GM12878 (cell line): ENCODE measurements around the gene MAD2L1BP. TPM values are rescaled to one million over a fixed set of nuclear protein-coding genes. Genes with fewer than 3 reads are reported as not detected.
"Not testable (repeated sequence)": the region's sequence is repeated elsewhere in the genome, so short reads cannot be mapped to it uniquely, and the experiment has no call there.

Experiments
- ATAC-seq: fragments of 200-7000 bp; cut with Tn5 transposase; 3 replicates; pipeline ENCODE4 v1.9.1; 2020; ENCODE audit warnings: mild to moderate bottlenecking, moderate library complexity
- BruUV-seq: library from RNA; stranded (reverse); fragments of 400-500 nt; replicated peaks from 2 replicates; lab custom pipeline; 2021; lab: Mats Ljungman, UMichigan
- CTCF ChIA-PET: fragments of 300-600 bp; sonication (Branson Sonifier 250); formaldehyde crosslinking; extraction: SDS; loops from one replicate; lab custom pipeline; 2021; ENCODE audit warnings: inconsistent platforms; lab: Yijun Ruan, JAX
- POLR2A ChIA-PET: fragments of 350-600 bp; formaldehyde crosslinking; extraction: SDS; loops from one replicate; lab custom pipeline; 2021; ENCODE audit warnings: inconsistent platforms; lab: Charles Lee
- RAD21 ChIA-PET: fragments of 300-600 bp; sonication (Branson Sonifier 250); formaldehyde crosslinking; loops from one replicate; lab custom pipeline; 2023; ENCODE audit warnings: antibody characterized with exemption; ENCODE audit not compliant: unreplicated experiment; lab: Charles Lee
- SMC1A ChIA-PET: fragments of 300-600 bp; sonication (Branson Sonifier 250); formaldehyde crosslinking; loops from one replicate; lab custom pipeline; 2023; ENCODE audit not compliant: unreplicated experiment, uncharacterized antibody; lab: Charles Lee
- DNase-seq: peaks from one replicate; pipeline ENCODE4 v3.0.0-alpha.2; 2011; ENCODE audit warnings: low read depth, low spot score
- FAIRE-seq: peaks from 3 replicates; lab custom pipeline; 2011; peaks lifted over from hg19 to GRCh38; lab: Jason Lieb, UNC
- H2AFZ ChIP-seq: 2 replicates; pipeline ENCODE4 v1.6.0; 2011; ENCODE audit warnings: low read depth, low read length, control low read depth; ENCODE audit not compliant: control insufficient read depth
- H3K27ac ChIP-seq: 2 replicates; pipeline ENCODE4 v1.5.1; 2011; ENCODE audit warnings: control low read depth; ENCODE audit not compliant: control insufficient read depth, insufficient read depth
- H3K27me3 ChIP-seq, 2 experiments: replicated peaks in 1 of 2; 2 replicates each; pipeline versions ENCODE4 v1.6.0 to v1.6.1; 2011; ENCODE audit warnings: low read length in 1 of 2; ENCODE audit not compliant: control insufficient read depth in 2 of 2, insufficient read depth in 2 of 2
- H3K36me3 ChIP-seq, 2 experiments: 2 replicates each; pipeline ENCODE4 v1.5.1; 2011; ENCODE audit warnings: low read length in 1 of 2; ENCODE audit not compliant: control insufficient read depth in 2 of 2, insufficient read depth in 2 of 2
- H3K4me1 ChIP-seq: 2 replicates; pipeline ENCODE4 v1.6.1; 2011; ENCODE audit warnings: mild to moderate bottlenecking, low read length, moderate library complexity, mixed read lengths; ENCODE audit not compliant: control insufficient read depth, insufficient read depth
- H3K4me2 ChIP-seq: 2 replicates; pipeline ENCODE4 v1.6.0; 2011; ENCODE audit warnings: control low read depth; ENCODE audit not compliant: control insufficient read depth, insufficient read depth
- H3K4me3 ChIP-seq: fragments of 200-600 bp; sonication (generic); 2 replicates; pipeline ENCODE4 v1.5.1; 2016
- H3K79me2 ChIP-seq: 2 replicates; pipeline ENCODE4 v1.6.0; 2011; ENCODE audit warnings: low read length; ENCODE audit not compliant: control insufficient read depth, insufficient read depth
- H3K9ac ChIP-seq: 2 replicates; pipeline ENCODE4 v1.8.0; 2011; ENCODE audit warnings: low read length, control low read depth, mixed read lengths; ENCODE audit not compliant: control insufficient read depth, insufficient read depth
- H3K9me3 ChIP-seq: replicated peaks from 3 replicates; pipeline ENCODE4 v1.5.1; 2011; ENCODE audit warnings: mild to moderate bottlenecking, low read length; ENCODE audit not compliant: control insufficient read depth, insufficient read depth
- H4K20me1 ChIP-seq: 2 replicates; pipeline ENCODE4 v1.6.0; 2011; ENCODE audit not compliant: control insufficient read depth, insufficient read depth
- BMI1 ChIP-seq: fragments of 450-650 bp; IDR thresholded peaks from 2 replicates; pipeline ENCODE4 v1.6.1; 2016; ENCODE audit warnings: mild to moderate bottlenecking, moderate library complexity, borderline replicate concordance
- CREM ChIP-seq: IDR thresholded peaks from 2 replicates; pipeline ENCODE4 v1.6.1; 2014; ENCODE audit warnings: antibody characterized with exemption, low read depth
- ELK1 ChIP-seq: IDR thresholded peaks from 2 replicates; pipeline ENCODE4 v1.6.1; 2012; ENCODE audit warnings: low read depth, low read length, improper control_type of control experiment
- IRF4 ChIP-seq: IDR thresholded peaks from 2 replicates; pipeline ENCODE4 v1.6.1; 2011; ENCODE audit warnings: low read depth, low read length
- JUNB ChIP-seq: IDR thresholded peaks from 2 replicates; pipeline ENCODE4 v1.6.1; 2016; ENCODE audit warnings: antibody characterized with exemption, mild to moderate bottlenecking
- NFYB ChIP-seq: IDR thresholded peaks from 2 replicates; pipeline ENCODE4 v1.6.1; 2011; ENCODE audit warnings: low read depth, mild to moderate bottlenecking, low read length, improper control_type of control experiment, moderate library complexity; ENCODE audit not compliant: insufficient read depth
- PAX5 ChIP-seq: IDR thresholded peaks from 2 replicates; pipeline ENCODE4 v1.6.1; 2011; ENCODE audit warnings: low read depth, low read length, borderline replicate concordance
- RAD21 ChIP-seq: IDR thresholded peaks from 2 replicates; pipeline ENCODE4 v1.6.1; 2011; ENCODE audit warnings: mild to moderate bottlenecking, low read depth, low read length, moderate library complexity; ENCODE audit not compliant: insufficient read depth
- WGBS: methylation state at CpG from one replicate; pipeline ENCODE4 v1.1.6; 2016; ENCODE audit warnings: low lambda C conversion rate; ENCODE audit not compliant: insufficient replicate concordance, insufficient coverage; ENCODE audit errors: missing lambda C conversion rate; 5-methylcytosine and 5-hydroxymethylcytosine counted together
- in situ Hi-C: fragments of 300-500 bp; cut with MboI; formaldehyde crosslinking; loops from 9 replicates; pipeline ENCODE4 v1.14.3; 2018; ENCODE audit warnings: mixed read lengths
- intact Hi-C: fragments of 100-400 bp; cut with micrococcal nuclease; formaldehyde crosslinking; loops from one replicate; pipeline ENCODE4 v1.14.2; 2022; ENCODE audit not compliant: unreplicated experiment
- polyA plus RNA-seq, 11 experiments: library from polyadenylated mRNA; depleted of rRNA in 4 of 11; unstranded in 6 of 11; stranded (reverse) in 5 of 11; fragments of >200 nt; fragmentation: Nextera tagmentation in 4 of 11; fragmentation: Illumina TruSeq in 1 of 11; extraction: Ambion mirVana in 4 of 11; extraction: Trizol in 1 of 11; gene quantifications; 1 replicate in 1 of 11; 2 replicates in 10 of 11; pipeline versions ENCODE4 v1.2.1 to v1.2.3, GENCODE V29; 2011 to 2016; ENCODE audit warnings: inconsistent platforms in 2 of 11, missing spikeins in 2 of 11, low read depth in 1 of 11
- total RNA-seq, 4 experiments: library from RNA; depleted of rRNA in 3 of 4; stranded (reverse); fragments of >200 nt in 3 of 4; fragmentation: Illumina TruSeq in 1 of 4; extraction: Trizol in 1 of 4; gene quantifications; 2 replicates each; pipeline versions ENCODE4 v1.2.1 to v1.2.3, GENCODE V29; 2013 to 2021
- TF ChIP-seq, protein P1 (sequence below): fragments of 450-650 bp; IDR thresholded peaks from 2 replicates; pipeline ENCODE4 v1.6.1; 2017; ENCODE audit warnings: mild to moderate bottlenecking, low read depth, inconsistent platforms; ENCODE audit not compliant: poor library complexity, severe bottlenecking

Gene MAD2L1BP
- total and polyA plus RNA-seq, 10 of the 15 experiments (the other 5 are each of a cell fraction or from before 2014, with no cell fraction given), result 39.2 to 155 (median 60.3) TPM

- ChIA-PET POLR2A (interaction anchor here (0.9 kb wide), 1 partner anchor 9 kb away, joined by 3 read pairs; no protein-coding TSS in a partner anchor), RAD21 (interaction anchor here (0.7 to 2.0 kb wide), 4 partner anchors 52 to 416 kb away, joined by 3 to 5 read pairs (median 3); no protein-coding TSS in a partner anchor), SMC1A (interaction anchor here (0.6 to 1.6 kb wide), 5 partner anchors 27 to 416 kb away, joined by 3 read pairs; no protein-coding TSS in a partner anchor), CTCF (interaction anchor here (1.0 to 6.9 kb wide), 7 partner anchors 25 to 416 kb away, joined by 3 to 85 read pairs (median 4); no protein-coding TSS in a partner anchor)
- BruUV-seq, H3K27me3 ChIP-seq, DNase-seq: not testable (repeated sequence)
- TF ChIP-seq JUNB (peak; percentile 64; the same call in 1 of the 2 replicates), IRF4 (0 out of 2 replicates have a peak, but pooled peaks have one; percentile 28)
- TF ChIP-seq, all 136 proteins: peak for 2; not testable (repeated sequence) for 134
- Histone ChIP-seq H3K4me1 (peaks cover 23% of the 10 kb centered on the region), H3K4me2 (0 out of 2 replicates have a peak overlapping the region, but pooled peaks have one; percentile 30)
- FAIRE-seq, H3K79me2 ChIP-seq, H3K36me3 ChIP-seq, H3K9me3 ChIP-seq, H3K4me3 ChIP-seq, H2AFZ ChIP-seq, H4K20me1 ChIP-seq, H3K27ac ChIP-seq, H3K9ac ChIP-seq, ATAC-seq, in situ Hi-C loops, intact Hi-C loops: not testable (repeated sequence)
- WGBS, result 76% methylated on average over 5 of the region's 5 CpGs
These were observed 27.3 kb downstream of the MAD2L1BP start for GRCh38 chr6:43662948-43663347.

DNA sequence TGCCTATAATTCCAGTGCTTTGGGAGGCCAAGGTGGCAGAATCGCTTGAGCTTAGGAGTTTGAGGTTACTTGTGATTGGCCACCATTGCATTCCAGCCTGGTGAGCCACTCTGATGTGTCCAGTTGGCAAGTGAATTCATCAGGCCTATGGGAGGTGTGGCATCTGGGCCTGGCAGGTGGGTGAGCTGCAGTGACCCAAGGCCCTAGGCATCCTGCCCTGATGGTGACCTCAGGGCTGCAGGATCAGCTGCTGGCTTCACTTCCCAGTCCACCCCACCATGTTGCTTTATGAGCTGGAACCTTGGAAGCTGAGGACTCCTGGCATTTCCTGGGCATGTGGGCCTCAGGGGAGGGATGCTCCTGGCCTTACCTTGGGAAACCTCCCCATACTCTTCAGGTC lies 29.7 kb downstream of the MAD2L1BP start:
- Histone ChIP-seq H3K9me3 (peaks cover 5% of the 10 kb centered on the region; the same call in 2 of the 3 replicates), H3K27ac (no peak overlapping the region), H3K36me3 (peaks cover 0 to 3% of the 10 kb centered on the region in 2 experiments; a peak in 2 of 4 replicates), H3K27me3 (no peaks in the 10 kb centered on the region), H3K4me1 (peaks cover 46% of the 10 kb centered on the region), H2AFZ (no peak overlapping the region), H3K79me2 (no peaks in the 10 kb centered on the region), H3K4me3 (no peak overlapping the region), H3K4me2 (no peak overlapping the region), H3K9ac (no peak overlapping the region), H4K20me1 (no peaks in the 10 kb centered on the region)
- intact Hi-C loops (loop anchor here (5.0 kb wide), 1 partner anchor 337 kb away; no protein-coding TSS in a partner anchor), in situ Hi-C loops (loop anchor here (5.0 kb wide), 1 partner anchor 412 kb away; no protein-coding TSS in a partner anchor)
- BruUV-seq, result no TSS peak
- FAIRE-seq (no peak), DNase-seq (no peak), ATAC-seq (no peak)
- ChIA-PET SMC1A (interaction anchor here (0.7 to 4.1 kb wide), 7 partner anchors 9 to 414 kb away, joined by 3 to 37 read pairs (median 5); no protein-coding TSS in a partner anchor), POLR2A (interaction anchor here (0.6 to 2.8 kb wide), 3 partner anchors 29 to 415 kb away, joined by 4 to 10 read pairs (median 4); partner anchors contain the start of gene GTPBP2), RAD21 (interaction anchor here (1.1 to 7.8 kb wide), 8 partner anchors 8 to 415 kb away, joined by 3 to 79 read pairs (median 4); no protein-coding TSS in a partner anchor), CTCF (interaction anchor here (0.6 to 7.6 kb wide), 22 partner anchors 9 to 672 kb away, joined by 3 to 85 read pairs (median 6); no protein-coding TSS in a partner anchor)
- 41% methylated on average over 1 of the region's 1 CpG for WGBS
- TF ChIP-seq RAD21 (no peak), BMI1 (no peak), PAX5 (no peak), CREM (no peak), ELK1 (no peak), NFYB (no peak)
- TF ChIP-seq, protein P1, sequence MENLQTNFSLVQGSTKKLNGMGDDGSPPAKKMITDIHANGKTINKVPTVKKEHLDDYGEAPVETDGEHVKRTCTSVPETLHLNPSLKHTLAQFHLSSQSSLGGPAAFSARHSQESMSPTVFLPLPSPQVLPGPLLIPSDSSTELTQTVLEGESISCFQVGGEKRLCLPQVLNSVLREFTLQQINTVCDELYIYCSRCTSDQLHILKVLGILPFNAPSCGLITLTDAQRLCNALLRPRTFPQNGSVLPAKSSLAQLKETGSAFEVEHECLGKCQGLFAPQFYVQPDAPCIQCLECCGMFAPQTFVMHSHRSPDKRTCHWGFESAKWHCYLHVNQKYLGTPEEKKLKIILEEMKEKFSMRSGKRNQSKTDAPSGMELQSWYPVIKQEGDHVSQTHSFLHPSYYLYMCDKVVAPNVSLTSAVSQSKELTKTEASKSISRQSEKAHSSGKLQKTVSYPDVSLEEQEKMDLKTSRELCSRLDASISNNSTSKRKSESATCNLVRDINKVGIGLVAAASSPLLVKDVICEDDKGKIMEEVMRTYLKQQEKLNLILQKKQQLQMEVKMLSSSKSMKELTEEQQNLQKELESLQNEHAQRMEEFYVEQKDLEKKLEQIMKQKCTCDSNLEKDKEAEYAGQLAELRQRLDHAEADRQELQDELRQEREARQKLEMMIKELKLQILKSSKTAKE, result no peak
